Fibroblast of skin of scalp (primary cell): Measurements from ENCODE around the gene IMMP1L.

ENCODE experiments used
- DNase-seq: peaks from one replicate; pipeline ENCODE4 v3.0.0-alpha.2; 2013

The IMMP1L gene

GRCh38 chr11:31383116-31383515 is 126.3 kb downstream of the IMMP1L start:
- DNase-seq = no peak
